ENCODE results near the gene LRRC36.

GRCh38 chr16:67361038-67361437 lies 34.4 kb downstream of the LRRC36 start:
- TF ChIP-seq, protein P1, sequence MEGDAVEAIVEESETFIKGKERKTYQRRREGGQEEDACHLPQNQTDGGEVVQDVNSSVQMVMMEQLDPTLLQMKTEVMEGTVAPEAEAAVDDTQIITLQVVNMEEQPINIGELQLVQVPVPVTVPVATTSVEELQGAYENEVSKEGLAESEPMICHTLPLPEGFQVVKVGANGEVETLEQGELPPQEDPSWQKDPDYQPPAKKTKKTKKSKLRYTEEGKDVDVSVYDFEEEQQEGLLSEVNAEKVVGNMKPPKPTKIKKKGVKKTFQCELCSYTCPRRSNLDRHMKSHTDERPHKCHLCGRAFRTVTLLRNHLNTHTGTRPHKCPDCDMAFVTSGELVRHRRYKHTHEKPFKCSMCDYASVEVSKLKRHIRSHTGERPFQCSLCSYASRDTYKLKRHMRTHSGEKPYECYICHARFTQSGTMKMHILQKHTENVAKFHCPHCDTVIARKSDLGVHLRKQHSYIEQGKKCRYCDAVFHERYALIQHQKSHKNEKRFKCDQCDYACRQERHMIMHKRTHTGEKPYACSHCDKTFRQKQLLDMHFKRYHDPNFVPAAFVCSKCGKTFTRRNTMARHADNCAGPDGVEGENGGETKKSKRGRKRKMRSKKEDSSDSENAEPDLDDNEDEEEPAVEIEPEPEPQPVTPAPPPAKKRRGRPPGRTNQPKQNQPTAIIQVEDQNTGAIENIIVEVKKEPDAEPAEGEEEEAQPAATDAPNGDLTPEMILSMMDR (conservative IDR thresholded peaks at IDR 0.05; ENCODE audit: low read depth, low read length), result no peak
- TF ChIP-seq EZH2 (IDR thresholded peaks at IDR 0.05; ENCODE audit: low read length, unreplicated experiment), result no peak

Data from PC-3 (cell line).